ENCODE data around the gene HLA-DMB.

Gene HLA-DMB

GRCh38 chr6:32977272-32977952 is 36.6 kb upstream of the HLA-DMB start:
- peaks cover 26 to 69% of the 10 kb centered on the region in 2 donors for H3K4me1 ChIP-seq (ENCODE audit: control insufficient read depth in 1 of 2, insufficient read depth in 2 of 2, low read length in 2 of 2)
- no peaks in the 10 kb centered on the region for H3K27me3 ChIP-seq (ENCODE audit: low read depth, low read length)
- H3K36me3 ChIP-seq (ENCODE audit: control insufficient read depth in 1 of 2, insufficient read depth in 2 of 2, low read length in 2 of 2): peaks cover 72 to 79% of the 10 kb centered on the region in 2 donors
- no peaks in the 10 kb centered on the region for H3K9me3 ChIP-seq (ENCODE audit: control insufficient read depth in 1 of 2, low read length in 2 of 2)
- no peak overlapping the region for H3K27ac ChIP-seq (ENCODE audit: low read length)
- no peak overlapping the region for H3K4me3 ChIP-seq (ENCODE audit: low read depth in 1 of 2, low read length in 2 of 2)

GRCh38 chr6:32976334-32977069 is 35.7 kb upstream of the HLA-DMB start:
- H3K4me3 ChIP-seq (ENCODE audit: low read depth in 1 of 2, low read length in 2 of 2): peak overlapping the region in 1 of 2 donors; percentile 93
- H3K36me3 ChIP-seq (ENCODE audit: control insufficient read depth in 1 of 2, insufficient read depth in 2 of 2, low read length in 2 of 2): peaks cover 72 to 78% of the 10 kb centered on the region in 2 donors
- H3K4me1 ChIP-seq (ENCODE audit: control insufficient read depth in 1 of 2, insufficient read depth in 2 of 2, low read length in 2 of 2): peaks cover 25 to 63% of the 10 kb centered on the region in 2 donors
- no peaks in the 10 kb centered on the region for H3K27me3 ChIP-seq (ENCODE audit: low read depth, low read length)
- no peak overlapping the region for H3K27ac ChIP-seq (ENCODE audit: low read length)
- H3K9me3 ChIP-seq (ENCODE audit: control insufficient read depth in 1 of 2, low read length in 2 of 2): no peaks in the 10 kb centered on the region

- peak overlapping the region; percentile 93 to 95 for H3K4me3 ChIP-seq (ENCODE audit: low read depth in 1 of 2, low read length in 2 of 2)
- peaks cover 66 to 78% of the 10 kb centered on the region in 2 donors for H3K36me3 ChIP-seq (ENCODE audit: control insufficient read depth in 1 of 2, insufficient read depth in 2 of 2, low read length in 2 of 2)
- H3K27me3 ChIP-seq (ENCODE audit: low read depth, low read length): no peaks in the 10 kb centered on the region
- H3K9me3 ChIP-seq (ENCODE audit: control insufficient read depth in 1 of 2, low read length in 2 of 2): no peaks in the 10 kb centered on the region
- H3K27ac ChIP-seq (ENCODE audit: low read length): no peak overlapping the region
- peaks cover 25 to 59% of the 10 kb centered on the region in 2 donors for H3K4me1 ChIP-seq (ENCODE audit: control insufficient read depth in 1 of 2, insufficient read depth in 2 of 2, low read length in 2 of 2)
Measured at GRCh38 chr6:32975886-32976285, 35.1 kb upstream of the HLA-DMB start.

GRCh38 chr6:32974541-32975308 is 33.9 kb upstream of the HLA-DMB start:
- peak overlapping the region; percentile 93 to 95 for H3K4me3 ChIP-seq (ENCODE audit: low read depth in 1 of 2, low read length in 2 of 2)
- H3K36me3 ChIP-seq (ENCODE audit: control insufficient read depth in 1 of 2, insufficient read depth in 2 of 2, low read length in 2 of 2): peaks cover 54 to 75% of the 10 kb centered on the region in 2 donors
- no peaks in the 10 kb centered on the region for H3K9me3 ChIP-seq (ENCODE audit: control insufficient read depth in 1 of 2, low read length in 2 of 2)
- no peaks in the 10 kb centered on the region for H3K27me3 ChIP-seq (ENCODE audit: low read depth, low read length)
- peak overlapping the region; percentile 72 for H3K27ac ChIP-seq (ENCODE audit: low read length)
- H3K4me1 ChIP-seq (ENCODE audit: control insufficient read depth in 1 of 2, insufficient read depth in 2 of 2, low read length in 2 of 2): peaks cover 25 to 51% of the 10 kb centered on the region in 2 donors

- no peaks in the 10 kb centered on the region for H3K9me3 ChIP-seq (ENCODE audit: control insufficient read depth in 1 of 2, low read length in 2 of 2)
- peaks cover 47 to 74% of the 10 kb centered on the region in 2 donors for H3K36me3 ChIP-seq (ENCODE audit: control insufficient read depth in 1 of 2, insufficient read depth in 2 of 2, low read length in 2 of 2)
- H3K4me1 ChIP-seq (ENCODE audit: control insufficient read depth in 1 of 2, insufficient read depth in 2 of 2, low read length in 2 of 2): peaks cover 25 to 48% of the 10 kb centered on the region in 2 donors
- peak overlapping the region; percentile 72 for H3K27ac ChIP-seq (ENCODE audit: low read length)
- peak overlapping the region; percentile 93 to 95 for H3K4me3 ChIP-seq (ENCODE audit: low read depth in 1 of 2, low read length in 2 of 2)
- H3K27me3 ChIP-seq (ENCODE audit: low read depth, low read length): no peaks in the 10 kb centered on the region
Measured at GRCh38 chr6:32974016-32974333, 33.1 kb upstream of the HLA-DMB start.

- Histone ChIP-seq H3K36me3 (ENCODE audit: control insufficient read depth in 1 of 2, insufficient read depth in 2 of 2, low read length in 2 of 2) (peaks cover 41 to 74% of the 10 kb centered on the region in 2 donors), H3K27me3 (ENCODE audit: low read depth, low read length) (no peaks in the 10 kb centered on the region), H3K4me3 (ENCODE audit: low read depth in 1 of 2, low read length in 2 of 2) (peak overlapping the region; percentile 93 to 95), H3K9me3 (ENCODE audit: control insufficient read depth in 1 of 2, low read length in 2 of 2) (no peaks in the 10 kb centered on the region), H3K27ac (ENCODE audit: low read length) (peak overlapping the region; percentile 72), H3K4me1 (ENCODE audit: control insufficient read depth in 1 of 2, insufficient read depth in 2 of 2, low read length in 2 of 2) (peaks cover 25 to 44% of the 10 kb centered on the region in 2 donors)
Measured at GRCh38 chr6:32973144-32974015, 32.6 kb upstream of the HLA-DMB start.

GRCh38 chr6:32972353-32973143 is 31.7 kb upstream of the HLA-DMB start:
- H3K27me3 ChIP-seq (ENCODE audit: low read depth, low read length): no peaks in the 10 kb centered on the region

GRCh38 chr6:32971581-32972352 is 30.9 kb upstream of the HLA-DMB start:
- H3K27me3 ChIP-seq (ENCODE audit: low read depth, low read length): no peaks in the 10 kb centered on the region
- H3K36me3 ChIP-seq (ENCODE audit: control insufficient read depth in 1 of 2, insufficient read depth in 2 of 2, low read length in 2 of 2): peaks cover 24 to 62% of the 10 kb centered on the region in 2 donors
- H3K27ac ChIP-seq (ENCODE audit: low read length): peak overlapping the region; percentile 100
- peak overlapping the region; percentile 93 to 95 for H3K4me3 ChIP-seq (ENCODE audit: low read depth in 1 of 2, low read length in 2 of 2)
- peaks cover 23 to 28% of the 10 kb centered on the region in 2 donors for H3K4me1 ChIP-seq (ENCODE audit: control insufficient read depth in 1 of 2, insufficient read depth in 2 of 2, low read length in 2 of 2)
- no peaks in the 10 kb centered on the region for H3K9me3 ChIP-seq (ENCODE audit: control insufficient read depth in 1 of 2, low read length in 2 of 2)

More at GRCh38 chr6:32972353-32973143, 31.7 kb upstream of the HLA-DMB start:
- Histone ChIP-seq H3K4me1 (ENCODE audit: control insufficient read depth in 1 of 2, insufficient read depth in 2 of 2, low read length in 2 of 2) (peaks cover 25 to 36% of the 10 kb centered on the region in 2 donors), H3K4me3 (ENCODE audit: low read depth in 1 of 2, low read length in 2 of 2) (peak overlapping the region; percentile 93 to 95), H3K27ac (ENCODE audit: low read length) (peak overlapping the region; percentile 72), H3K36me3 (ENCODE audit: control insufficient read depth in 1 of 2, insufficient read depth in 2 of 2, low read length in 2 of 2) (peaks cover 32 to 70% of the 10 kb centered on the region in 2 donors), H3K9me3 (ENCODE audit: control insufficient read depth in 1 of 2, low read length in 2 of 2) (no peaks in the 10 kb centered on the region)

- Histone ChIP-seq H3K9me3 (ENCODE audit: control insufficient read depth in 1 of 2, low read length in 2 of 2) (no peaks in the 10 kb centered on the region), H3K27me3 (ENCODE audit: low read depth, low read length) (no peaks in the 10 kb centered on the region), H3K36me3 (ENCODE audit: control insufficient read depth in 1 of 2, insufficient read depth in 2 of 2, low read length in 2 of 2) (peaks cover 19 to 57% of the 10 kb centered on the region in 2 donors), H3K27ac (ENCODE audit: low read length) (peak overlapping the region; percentile 100), H3K4me1 (ENCODE audit: control insufficient read depth in 1 of 2, insufficient read depth in 2 of 2, low read length in 2 of 2) (peaks cover 19 to 28% of the 10 kb centered on the region in 2 donors), H3K4me3 (ENCODE audit: low read depth in 1 of 2, low read length in 2 of 2) (peak overlapping the region; percentile 92 to 93)
Measured at GRCh38 chr6:32971242-32971580, 30.4 kb upstream of the HLA-DMB start.
